ENCODE results near the gene EEF2K. TPM values are rescaled to one million over a fixed set of nuclear protein-coding genes. Genes with fewer than 3 reads are reported as not detected.

EEF2K gene
- total and polyA plus RNA-seq, 2 of the 13 experiments (the other 11 are each of a cell fraction or from before 2014, with no cell fraction given): 22.0 to 23.8 TPM

- peak; percentile 99 for TF ChIP-seq MYPOP (CRISPR knock-in tag; IDR thresholded peaks at IDR 0.05)
- peak; percentile 66; the same call in 1 of the 2 replicates for TF ChIP-seq BRD4 (CRISPR knock-in tag; IDR thresholded peaks at IDR 0.05)
- TF ChIP-seq ELF1 (CRISPR knock-in tag; IDR thresholded peaks at IDR 0.05): peak; percentile 84
- no peak for TF ChIP-seq ZNF207 (IDR thresholded peaks at IDR 0.05; ENCODE audit: borderline replicate concordance)
- no peak for TF ChIP-seq ZSCAN30 (CRISPR knock-in tag; IDR thresholded peaks at IDR 0.05)
- no peak for TF ChIP-seq SUZ12 (IDR thresholded peaks at IDR 0.05; ENCODE audit: low read depth, low read length)
- TF ChIP-seq SMARCE1 (IDR thresholded peaks at IDR 0.05; ENCODE audit: borderline replicate concordance): no peak
- peak; percentile 93 for TF ChIP-seq ZNF619 (CRISPR knock-in tag; IDR thresholded peaks at IDR 0.05)
- no peak for TF ChIP-seq MTF2 (CRISPR knock-in tag; IDR thresholded peaks at IDR 0.05; ENCODE audit: borderline replicate concordance)
- TF ChIP-seq ZNF577 (CRISPR knock-in tag; IDR thresholded peaks at IDR 0.05; ENCODE audit: borderline replicate concordance, low read depth): no peak
- peak; percentile 52; the same call in 1 of the 2 replicates for TF ChIP-seq RXRB (CRISPR knock-in tag; IDR thresholded peaks at IDR 0.05; ENCODE audit: borderline replicate concordance)
- TF ChIP-seq CHD4 (IDR thresholded peaks at IDR 0.05; ENCODE audit: borderline replicate concordance, low read length): no peak
- no peak for TF ChIP-seq SSRP1 (CRISPR knock-in tag; IDR thresholded peaks at IDR 0.05)
- TF ChIP-seq ZBTB46 (CRISPR knock-in tag; IDR thresholded peaks at IDR 0.05; ENCODE audit: borderline replicate concordance): no peak
- no peak for TF ChIP-seq ZNF337 (CRISPR knock-in tag; IDR thresholded peaks at IDR 0.05; ENCODE audit: borderline replicate concordance, low read depth)
- TF ChIP-seq SP4 (CRISPR knock-in tag; IDR thresholded peaks at IDR 0.05): peak; percentile 87; the same call in 1 of the 2 replicates
- TF ChIP-seq CCDC6 (CRISPR knock-in tag; IDR thresholded peaks at IDR 0.05): peak; percentile 37; the same call in 1 of the 2 replicates
- TF ChIP-seq AKNA (CRISPR knock-in tag; IDR thresholded peaks at IDR 0.05; ENCODE audit: borderline replicate concordance): no peak
- no peak for TF ChIP-seq CREB3 (CRISPR knock-in tag; IDR thresholded peaks at IDR 0.05)
- TF ChIP-seq ARHGAP35 (CRISPR knock-in tag; IDR thresholded peaks at IDR 0.05; ENCODE audit: borderline replicate concordance): peak; percentile 85
Measured at GRCh38 chr16:22190776-22191531, 15.1 kb upstream of the EEF2K start (continued).

All from HepG2 (cell line).